IPS-18a (cell line): ENCODE data around the gene ACSS1.

Experiments used
- H3K27ac ChIP-seq: one replicate; pipeline ENCODE4 v1.5.1; 2013; ENCODE audit warnings: low read length
- H3K27me3 ChIP-seq: one replicate; pipeline ENCODE4 v1.6.1; 2013; ENCODE audit warnings: mild to moderate bottlenecking, low read length; ENCODE audit not compliant: control insufficient read depth, insufficient read depth
- H3K36me3 ChIP-seq: one replicate; pipeline ENCODE4 v1.6.1; 2013; ENCODE audit warnings: low read depth, low read length; ENCODE audit not compliant: control insufficient read depth
- H3K4me1 ChIP-seq: one replicate; pipeline ENCODE4 v1.6.1; 2013; ENCODE audit warnings: low read depth, low read length; ENCODE audit not compliant: control insufficient read depth
- H3K4me3 ChIP-seq: one replicate; pipeline ENCODE4 v1.5.1; 2013; ENCODE audit warnings: low read length
- H3K9ac ChIP-seq: one replicate; pipeline ENCODE4 v1.6.1; 2013; ENCODE audit warnings: mild to moderate bottlenecking, low read length, moderate library complexity
- H3K9me3 ChIP-seq: one replicate; pipeline ENCODE4 v1.6.1; 2013; ENCODE audit warnings: low read depth, low read length; ENCODE audit not compliant: control insufficient read depth

ACSS1 gene

DNA sequence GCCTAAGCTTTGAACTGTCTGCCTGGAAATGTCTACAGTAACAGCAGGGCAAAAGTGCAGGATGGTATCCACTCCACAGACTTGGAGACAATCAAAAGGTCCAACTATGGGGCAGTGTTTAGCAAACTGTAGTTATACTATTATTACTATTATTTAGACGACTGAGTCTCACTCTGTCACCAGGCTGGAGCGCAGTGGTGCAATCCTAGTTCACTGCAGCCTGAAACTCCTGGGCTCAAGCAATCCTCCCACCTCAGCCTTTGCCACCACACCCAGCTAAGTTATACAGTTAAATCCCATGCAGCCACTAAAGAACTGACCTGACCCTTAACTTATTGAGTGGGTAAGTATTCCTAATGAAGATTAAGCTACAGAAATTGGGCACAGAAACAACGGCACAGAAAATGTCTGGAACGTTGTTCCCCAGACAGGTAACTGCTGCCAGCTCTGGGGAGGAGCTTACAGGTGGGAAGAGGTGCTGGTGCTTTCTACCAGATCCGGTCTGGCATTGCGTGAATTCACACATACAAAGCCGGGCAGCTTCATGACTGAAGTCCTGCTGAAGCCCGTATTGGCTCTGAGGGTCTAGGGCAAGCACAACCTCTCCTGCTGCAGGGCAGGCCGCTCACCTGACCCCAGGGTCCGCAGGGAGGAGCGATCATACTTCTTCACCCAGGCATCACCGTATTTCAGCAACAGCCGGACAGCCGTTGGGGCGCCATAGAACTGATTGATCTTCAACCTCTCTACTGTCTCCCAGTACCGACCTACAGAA lies 38.4 kb downstream of the ACSS1 start:
- Histone ChIP-seq H3K9ac (no peak overlapping the region), H3K27me3 (no peaks in the 10 kb centered on the region), H3K36me3 (no peaks in the 10 kb centered on the region), H3K4me1 (peaks cover 3% of the 10 kb centered on the region), H3K9me3 (no peaks in the 10 kb centered on the region), H3K27ac (no peak overlapping the region), H3K4me3 (no peak overlapping the region)

DNA sequence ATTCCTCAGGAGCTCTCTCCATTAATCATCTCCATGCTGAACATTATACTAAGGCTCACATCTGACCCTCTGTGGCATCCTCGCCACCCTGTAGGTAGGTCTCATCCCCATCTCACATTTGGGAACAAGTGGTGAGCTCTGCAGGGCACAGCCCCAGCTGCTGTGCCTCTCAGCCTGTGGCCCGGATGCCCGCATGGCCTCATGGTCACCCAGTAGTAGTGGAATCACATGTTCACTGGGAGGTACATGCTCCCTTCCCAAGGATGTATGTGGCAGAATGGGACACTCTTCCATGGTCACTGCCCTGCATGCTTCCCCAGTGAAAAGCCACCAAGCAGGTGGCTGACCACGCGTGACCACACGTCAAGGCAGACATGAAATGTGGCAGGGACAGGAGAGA lies 39.1 kb downstream of the ACSS1 start:
- H3K27me3 ChIP-seq = no peaks in the 10 kb centered on the region

DNA sequence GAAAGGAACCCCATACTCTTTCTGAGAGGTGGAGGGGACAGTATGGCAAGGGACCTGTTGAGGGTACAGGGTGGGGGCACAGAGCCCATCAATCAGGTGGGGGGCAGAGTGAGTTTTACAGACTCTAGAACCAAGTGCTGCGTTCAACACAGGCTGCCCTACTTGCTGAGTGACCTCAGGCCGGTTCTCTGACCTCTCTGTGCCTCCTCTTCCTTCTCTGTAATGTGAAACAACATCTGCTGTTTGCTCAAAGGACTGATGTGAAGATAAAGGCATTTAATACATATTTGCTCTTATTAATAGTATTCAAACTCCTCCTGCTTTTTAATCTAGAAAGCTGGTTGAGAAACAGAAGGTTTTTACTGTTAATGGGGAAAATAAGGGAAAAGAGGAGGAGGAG lies 39.5 kb downstream of the ACSS1 start:
- Histone ChIP-seq H3K4me1 (peaks cover 3% of the 10 kb centered on the region), H3K36me3 (no peaks in the 10 kb centered on the region), H3K9ac (no peak overlapping the region), H3K27ac (no peak overlapping the region), H3K27me3 (no peaks in the 10 kb centered on the region), H3K4me3 (no peak overlapping the region), H3K9me3 (no peaks in the 10 kb centered on the region)

More for the DNA sequence above, 39.1 kb downstream of the ACSS1 start:
- Histone ChIP-seq H3K9ac (no peak overlapping the region), H3K27ac (no peak overlapping the region), H3K36me3 (no peaks in the 10 kb centered on the region), H3K4me3 (no peak overlapping the region), H3K4me1 (peaks cover 3% of the 10 kb centered on the region), H3K9me3 (no peaks in the 10 kb centered on the region)

DNA sequence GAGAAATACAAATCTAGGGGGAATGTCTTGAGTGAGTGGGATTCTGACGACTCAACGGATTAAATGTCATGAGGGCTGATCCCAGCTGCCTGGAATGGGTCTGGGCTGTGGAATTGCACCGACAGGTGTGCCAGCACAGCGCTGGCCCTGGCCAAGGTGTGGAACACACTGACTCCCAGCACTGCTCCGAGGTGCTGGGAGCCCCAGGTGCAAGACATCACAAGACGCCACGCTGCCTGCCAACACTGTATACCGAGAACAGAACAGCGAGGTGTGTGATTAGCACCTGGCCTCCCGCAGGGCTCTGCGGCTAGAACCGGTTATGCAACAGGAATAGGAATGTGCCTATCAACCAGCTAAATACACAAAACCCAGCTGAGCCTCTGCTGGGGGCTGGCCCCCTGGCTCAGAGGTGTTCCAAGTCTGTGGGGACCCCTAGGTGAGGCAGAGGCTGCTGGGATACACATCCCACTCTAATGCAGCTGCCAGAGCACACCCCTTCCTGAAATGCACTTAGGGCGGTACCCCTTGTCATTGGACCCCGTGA lies 40.6 kb downstream of the ACSS1 start:
- no peak overlapping the region for H3K9ac ChIP-seq
- peaks cover 3% of the 10 kb centered on the region for H3K4me1 ChIP-seq
- H3K36me3 ChIP-seq = no peaks in the 10 kb centered on the region
- no peaks in the 10 kb centered on the region for H3K9me3 ChIP-seq
- no peaks in the 10 kb centered on the region for H3K27me3 ChIP-seq
- no peak overlapping the region for H3K27ac ChIP-seq
- H3K4me3 ChIP-seq = no peak overlapping the region

DNA sequence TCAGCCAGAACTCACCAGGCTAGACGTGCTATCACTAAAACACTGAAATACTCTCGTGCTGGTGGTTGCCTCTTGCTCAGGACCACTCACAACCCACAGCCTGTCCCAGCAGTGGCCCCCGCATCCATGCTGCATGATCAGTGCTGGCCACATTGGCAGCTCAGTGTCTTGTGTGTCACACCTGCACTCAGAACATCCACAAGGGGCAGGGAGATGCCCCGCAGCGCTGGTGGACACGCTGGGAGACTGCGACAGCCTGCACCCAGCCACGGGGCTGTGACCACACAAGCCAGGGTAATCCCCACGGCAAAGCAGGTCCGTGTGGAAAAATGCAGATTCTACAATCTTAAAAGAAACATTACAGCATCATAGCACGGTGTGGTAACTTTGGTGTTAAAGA lies 41.5 kb downstream of the ACSS1 start:
- no peak overlapping the region for H3K27ac ChIP-seq
- no peaks in the 10 kb centered on the region for H3K36me3 ChIP-seq
- no peaks in the 10 kb centered on the region for H3K9me3 ChIP-seq
- no peak overlapping the region for H3K4me3 ChIP-seq
- H3K9ac ChIP-seq = no peak overlapping the region
- H3K27me3 ChIP-seq = no peaks in the 10 kb centered on the region
- H3K4me1 ChIP-seq = peaks cover 3% of the 10 kb centered on the region

DNA sequence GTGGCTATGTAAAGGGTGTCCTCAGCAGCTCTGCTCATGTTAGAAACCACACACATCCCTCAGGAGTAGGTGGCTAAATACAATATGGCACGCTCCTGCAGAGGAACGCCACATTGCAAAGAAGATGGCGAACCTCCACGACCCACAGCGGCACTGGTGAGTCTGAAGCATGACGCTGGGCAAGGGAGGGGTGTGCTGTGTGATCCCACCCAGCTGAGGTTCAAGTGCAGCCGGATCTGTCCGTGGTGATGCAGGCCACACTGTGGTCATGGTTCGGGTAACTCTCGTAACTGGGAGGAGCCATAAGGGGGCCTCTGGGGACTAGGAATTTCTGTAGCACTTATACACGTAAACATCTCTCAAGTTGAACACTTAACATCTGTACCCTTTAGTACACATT lies 42.0 kb downstream of the ACSS1 start:
- no peaks in the 10 kb centered on the region for H3K27me3 ChIP-seq
- peaks cover 3% of the 10 kb centered on the region for H3K4me1 ChIP-seq
- no peak overlapping the region for H3K9ac ChIP-seq
- no peaks in the 10 kb centered on the region for H3K9me3 ChIP-seq
- no peak overlapping the region for H3K27ac ChIP-seq
- no peak overlapping the region for H3K4me3 ChIP-seq
- H3K36me3 ChIP-seq = no peaks in the 10 kb centered on the region

DNA sequence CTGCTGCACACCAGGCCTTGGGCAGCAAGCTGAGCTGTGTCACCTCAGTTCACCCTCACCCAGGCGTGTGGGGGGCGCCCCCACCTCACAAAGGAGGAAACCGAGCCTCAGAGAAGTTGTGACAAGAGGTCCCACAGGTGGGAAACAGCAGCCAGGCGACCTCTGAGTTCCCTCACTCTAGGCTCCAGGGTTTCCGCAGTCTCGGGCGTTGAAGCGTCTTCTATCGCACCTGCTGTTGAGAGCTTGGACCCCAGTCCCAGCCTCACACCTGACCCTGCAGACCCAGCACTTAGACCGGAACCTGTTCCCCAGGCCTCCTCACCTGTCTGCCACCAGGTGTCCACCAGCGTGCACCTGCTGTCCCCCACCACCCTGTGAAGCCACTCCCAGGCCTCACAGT lies 43.1 kb downstream of the ACSS1 start:
- Histone ChIP-seq H3K9ac (no peak overlapping the region), H3K27me3 (no peaks in the 10 kb centered on the region), H3K9me3 (no peaks in the 10 kb centered on the region), H3K36me3 (no peaks in the 10 kb centered on the region), H3K27ac (no peak overlapping the region), H3K4me3 (no peak overlapping the region), H3K4me1 (peaks cover 3% of the 10 kb centered on the region)

DNA sequence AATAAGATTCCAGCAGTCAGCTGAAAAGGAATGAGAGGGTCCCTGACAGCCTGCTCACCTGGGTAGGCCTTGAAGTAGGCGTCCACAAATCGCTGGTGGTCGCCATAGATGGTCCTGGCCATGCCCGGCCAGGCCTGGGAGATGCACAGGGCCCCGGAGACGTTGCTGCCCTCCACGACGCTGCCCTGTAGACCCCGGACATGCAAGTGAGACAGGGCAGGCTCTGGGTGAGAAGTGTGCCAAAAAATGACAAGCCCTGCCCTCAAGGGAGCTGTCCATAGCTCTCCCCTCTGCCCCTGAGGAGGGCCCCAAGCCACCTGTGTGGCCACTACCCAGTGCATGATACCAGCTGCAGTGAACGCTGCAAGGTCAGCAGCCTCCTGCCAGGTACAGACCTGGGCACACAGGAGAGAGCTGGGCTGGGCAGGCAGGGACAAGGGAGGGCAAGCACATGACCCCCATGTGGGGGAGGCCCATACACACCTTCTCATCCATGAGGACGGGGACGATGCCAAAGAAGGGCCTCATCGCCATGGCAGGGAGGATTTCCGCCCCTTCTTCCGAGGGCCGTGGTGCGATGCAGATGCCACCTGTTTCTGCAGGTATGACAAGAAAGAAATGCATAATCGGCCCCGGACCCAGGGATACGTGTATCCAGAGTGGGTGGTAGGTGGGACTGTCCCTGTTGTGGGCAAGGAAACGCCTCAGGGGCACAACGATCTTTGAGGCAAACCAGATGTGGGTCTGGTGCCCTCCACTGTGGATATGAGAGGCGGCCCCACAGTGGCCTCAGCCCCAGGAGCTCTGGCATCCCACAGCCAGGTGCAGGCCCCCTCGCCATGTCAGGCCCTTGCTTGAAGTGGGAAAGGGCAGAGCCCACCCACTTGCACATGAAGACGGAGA lies 44.2 kb downstream of the ACSS1 start:
- Histone ChIP-seq H3K4me3 (no peak overlapping the region), H3K27me3 (no peaks in the 10 kb centered on the region), H3K9me3 (no peaks in the 10 kb centered on the region), H3K4me1 (peaks cover 3% of the 10 kb centered on the region), H3K27ac (no peak overlapping the region), H3K9ac (no peak overlapping the region), H3K36me3 (no peaks in the 10 kb centered on the region)

DNA sequence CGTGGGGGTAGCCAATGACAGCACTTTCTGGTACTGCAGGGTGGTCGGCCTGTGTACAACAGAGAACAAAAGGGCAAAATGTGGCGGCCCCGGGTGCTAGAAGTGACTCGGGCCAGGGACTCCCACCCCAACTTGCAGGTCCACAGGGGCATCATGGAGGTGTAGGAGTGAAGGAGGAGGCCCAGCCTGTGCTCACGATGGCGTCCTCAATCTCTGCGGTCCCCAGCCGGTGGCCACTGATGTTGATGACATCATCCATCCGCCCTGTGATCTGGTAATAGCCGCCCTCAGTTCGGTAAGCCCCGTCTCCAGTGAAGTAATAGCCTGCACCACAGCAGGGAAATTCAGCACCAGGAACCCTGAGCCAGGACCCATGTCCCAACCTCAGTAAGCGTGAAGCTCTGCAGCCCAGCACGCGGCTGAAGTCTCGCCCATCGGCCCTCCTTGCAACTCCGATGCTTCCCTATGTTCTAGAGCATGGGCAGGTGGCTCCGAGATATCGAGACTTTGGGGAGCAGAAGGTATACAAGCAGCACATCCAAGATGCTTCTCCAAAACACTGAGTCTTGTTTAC lies 45.2 kb downstream of the ACSS1 start:
- H3K4me3 ChIP-seq = no peak overlapping the region
- peaks cover 2% of the 10 kb centered on the region for H3K4me1 ChIP-seq
- no peak overlapping the region for H3K9ac ChIP-seq
- no peaks in the 10 kb centered on the region for H3K36me3 ChIP-seq
- H3K9me3 ChIP-seq = no peaks in the 10 kb centered on the region
- no peaks in the 10 kb centered on the region for H3K27me3 ChIP-seq
- no peak overlapping the region for H3K27ac ChIP-seq

DNA sequence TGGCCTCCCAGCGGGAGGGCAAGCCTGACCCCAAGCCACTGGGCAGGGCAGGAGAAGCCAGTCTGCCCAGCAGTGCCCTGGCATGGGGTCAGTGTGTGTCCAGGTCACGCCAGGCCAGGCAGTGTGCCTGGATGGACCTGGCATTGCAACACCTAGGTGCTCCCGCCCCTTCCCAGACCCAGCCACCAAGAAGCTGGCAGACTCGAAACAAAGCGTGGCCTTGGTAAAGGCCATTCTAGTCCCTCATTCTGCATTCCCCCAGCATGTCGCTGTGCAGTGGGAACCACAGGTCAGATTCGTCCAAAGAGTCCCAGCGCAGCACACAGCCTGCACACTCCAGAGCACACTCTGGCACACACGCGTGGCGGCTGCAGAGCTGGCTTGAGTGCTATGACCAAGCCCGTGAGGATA lies 46.1 kb downstream of the ACSS1 start:
- H3K4me1 ChIP-seq = no peaks in the 10 kb centered on the region
- H3K9ac ChIP-seq = no peak overlapping the region
- no peaks in the 10 kb centered on the region for H3K9me3 ChIP-seq
- no peak overlapping the region for H3K27ac ChIP-seq
- no peak overlapping the region for H3K4me3 ChIP-seq
- no peaks in the 10 kb centered on the region for H3K27me3 ChIP-seq
- no peaks in the 10 kb centered on the region for H3K36me3 ChIP-seq

DNA sequence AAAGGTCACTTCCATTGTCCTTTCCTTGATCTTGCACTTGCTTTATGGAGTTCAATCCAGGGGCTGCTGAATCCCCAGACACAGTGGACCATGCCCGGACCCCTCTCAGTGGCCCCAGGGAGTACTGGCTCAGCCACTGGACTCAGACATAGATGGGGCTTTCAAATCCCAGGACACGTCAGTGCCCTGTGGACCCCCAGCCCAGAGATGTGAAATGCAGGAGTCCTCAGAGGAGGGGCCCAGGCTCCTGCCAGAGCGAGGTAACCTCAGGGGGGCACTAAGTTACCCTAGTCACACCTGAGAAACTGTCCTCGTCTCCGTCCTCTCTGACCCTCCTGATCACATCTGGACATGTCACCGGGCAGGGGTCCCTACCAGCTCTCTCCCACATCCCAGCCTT lies 46.7 kb downstream of the ACSS1 start:
- no peaks in the 10 kb centered on the region for H3K9me3 ChIP-seq
- no peak overlapping the region for H3K4me3 ChIP-seq
- H3K9ac ChIP-seq = no peak overlapping the region
- H3K27ac ChIP-seq = no peak overlapping the region
- no peaks in the 10 kb centered on the region for H3K36me3 ChIP-seq
- H3K27me3 ChIP-seq = no peaks in the 10 kb centered on the region
- no peaks in the 10 kb centered on the region for H3K4me1 ChIP-seq
